Measurements from ENCODE around the gene KLHL40. TPM values are rescaled to one million over a fixed set of nuclear protein-coding genes. Genes with fewer than 3 reads are reported as not detected.

Gene KLHL40
- total RNA-seq, 1 donor from 2014 or later, result not detected

DNA sequence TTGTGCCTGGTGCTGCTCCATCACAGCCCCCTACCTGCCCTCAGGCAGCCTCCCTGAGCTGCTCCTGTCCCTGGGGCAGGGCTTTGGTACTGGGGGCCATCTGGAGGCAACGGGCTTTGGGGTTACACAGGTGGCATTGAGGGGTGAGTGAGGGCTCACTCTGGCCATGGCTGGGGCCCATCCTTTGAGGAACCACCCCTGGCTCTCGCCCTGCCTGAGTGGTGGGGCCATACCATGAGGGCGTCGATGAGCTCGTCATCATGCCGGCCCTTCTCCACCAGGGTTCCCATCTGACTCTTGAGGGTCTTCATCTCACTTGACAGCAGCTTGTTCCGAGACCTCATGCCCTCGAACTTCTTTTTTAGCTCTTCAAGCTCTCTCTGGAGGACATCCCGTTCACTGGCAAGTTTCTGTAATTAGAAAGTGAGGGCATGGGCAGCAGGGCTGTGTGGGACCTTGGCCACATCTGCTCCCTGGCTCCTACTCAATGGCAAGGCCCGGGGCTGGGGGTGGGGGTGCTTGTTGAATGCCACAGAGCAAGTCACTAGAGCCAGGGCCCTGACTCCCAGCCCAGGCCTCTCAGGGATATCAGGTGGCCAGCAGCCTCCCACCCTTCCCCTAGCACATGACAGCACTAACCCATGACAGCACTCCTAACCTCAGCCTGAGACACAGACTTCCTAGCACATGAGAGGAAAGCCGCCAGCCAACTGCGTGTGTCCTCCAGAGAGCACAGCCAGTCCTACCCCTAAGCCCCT is 54.2 kb downstream of the KLHL40 start:
- no peak for DNase-seq (ENCODE audit: low read depth)

DNA sequence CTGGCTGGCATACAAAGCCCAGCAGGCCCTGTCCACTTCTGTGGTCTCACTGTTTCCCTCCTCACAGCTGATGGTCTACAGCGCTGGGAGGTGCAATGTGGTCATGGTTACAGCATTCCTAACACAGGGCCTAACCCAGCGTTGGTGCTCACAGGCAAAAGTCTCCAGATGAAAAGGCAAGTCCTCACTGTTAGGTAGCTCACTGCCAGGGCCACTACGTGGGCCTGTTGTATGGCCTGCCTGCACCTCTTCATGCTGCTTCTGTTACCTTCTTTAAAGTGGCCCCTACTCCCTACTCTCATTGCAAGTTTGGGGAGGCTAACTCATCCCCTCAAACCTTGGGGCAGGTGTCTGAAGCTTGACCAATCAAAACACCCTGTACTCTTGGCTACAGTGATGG is 56.5 kb downstream of the KLHL40 start:
- no peak for DNase-seq (ENCODE audit: low read depth)

Other genes with a start within 250 kb of the KLHL40 start
- gene VIPR1, start 182.9 kb upstream of the KLHL40 start, total RNA-seq, result 0.25 and 0.69 TPM in 2 replicates
- 66.1 and 108 TPM in 2 replicates for gene SEC22C, start 103.6 kb upstream of the KLHL40 start, total RNA-seq
- gene SS18L2, start 94.7 kb upstream of the KLHL40 start, total RNA-seq, result 16.2 and 34.2 TPM in 2 replicates
- 22.9 and 68.4 TPM in 2 replicates for gene NKTR, start 84.9 kb upstream of the KLHL40 start, total RNA-seq
- 16.7 and 39.2 TPM in 2 replicates for gene ZBTB47, start 31.8 kb upstream of the KLHL40 start, total RNA-seq
- gene HHATL, start 17.3 kb downstream of the KLHL40 start, total RNA-seq, result not detected in 2 replicates
- gene CCDC13, start 87.7 kb downstream of the KLHL40 start, total RNA-seq, result 0.17 and 2.8 TPM in 2 replicates
- 367 and 566 TPM in 2 replicates for gene HIGD1A, start 119.0 kb downstream of the KLHL40 start, total RNA-seq
- 2.9 and 16.8 TPM in 2 replicates for gene ACKR2, start 123.9 kb downstream of the KLHL40 start, total RNA-seq
- 0.35 and 0.55 TPM in 2 replicates for gene CYP8B1, start 190.3 kb downstream of the KLHL40 start, total RNA-seq
- gene ZNF662, start 220.6 kb downstream of the KLHL40 start, total RNA-seq, result 1.6 and 4.9 TPM in 2 replicates

Measured in renal cortical epithelial cell (primary cell).